GM19468 (cell line): ENCODE data around the gene ELOA.
"Not testable (repeated sequence)": the region's sequence is repeated elsewhere in the genome, so short reads cannot be mapped to it uniquely, and the experiment has no call there.

Experiments used
- ATAC-seq: cut with Tn5 transposase; IDR thresholded peaks from one replicate; pipeline ENCODE4 v1.9.1; 2021; ENCODE audit warnings: mild to moderate bottlenecking, moderate library complexity, moderate number of reproducible peaks; ENCODE audit not compliant: unreplicated experiment; ENCODE audit errors: extremely low read depth

The ELOA gene

GRCh38 chr1:23799570-23800399 lies 56.5 kb downstream of the ELOA start:
- no peak for ATAC-seq

- peak; percentile 69 for ATAC-seq
Observed at GRCh38 chr1:23800400-23801337, 57.4 kb downstream of the ELOA start, which contains the start of gene GALE. TSS of gene GALE (minus strand) at chr1:23800754. CDS start at chr1:23799007, 1,747 bp downstream.

- ATAC-seq = no peak
Observed at GRCh38 chr1:23801338-23801748, 58.1 kb downstream of the ELOA start.

- no peak for ATAC-seq
Observed at GRCh38 chr1:23801876-23802275, 58.6 kb downstream of the ELOA start.

- not testable (repeated sequence) for ATAC-seq
Observed at GRCh38 chr1:23802809-23803342, 59.6 kb downstream of the ELOA start.

- no peak for ATAC-seq
Observed at GRCh38 chr1:23803674-23804073, 60.4 kb downstream of the ELOA start.

GRCh38 chr1:23804183-23804835 lies 61.0 kb downstream of the ELOA start:
- ATAC-seq = no peak

- ATAC-seq = no peak
Observed at GRCh38 chr1:23805025-23805424, 61.8 kb downstream of the ELOA start.

- no peak for ATAC-seq
Observed at GRCh38 chr1:23806280-23806679, 63.0 kb downstream of the ELOA start.

- no peak for ATAC-seq
Observed at GRCh38 chr1:23807453-23807852, 64.2 kb downstream of the ELOA start.

- ATAC-seq = peak; percentile 49
Observed at GRCh38 chr1:23809751-23810171, 66.5 kb downstream of the ELOA start.

- no peak for ATAC-seq
Observed at GRCh38 chr1:23810818-23811540, 67.7 kb downstream of the ELOA start.
